ENCODE data around the gene RNF148. TPM values are rescaled to one million over a fixed set of nuclear protein-coding genes. Genes with fewer than 3 reads are reported as not detected.

The RNF148 gene
- total RNA-seq, 4 donors from 2014 or later: 0.87 to 2.1 (median 1.5) TPM; not detected in 1

- Histone ChIP-seq H3K27me3 (no peaks in the 10 kb centered on the region), H3K36me3 (no peaks in the 10 kb centered on the region), H3K9me3 (no peaks in the 10 kb centered on the region), H3K27ac (no peak overlapping the region), H3K4me1 (no peaks in the 10 kb centered on the region), H3K4me3 (no peak overlapping the region)
- no peak for DNase-seq (ENCODE audit: low spot score in 2 of 2)
- WGBS, 2 donors: 95 to 98% methylated on average over 3 of the region's 3 CpGs
- TF ChIP-seq EP300 (IDR thresholded peaks at IDR 0.05) (no peak), POLR2A (IDR thresholded peaks at IDR 0.05) (no peak), CTCF (IDR thresholded peaks at IDR 0.05) (no peak)
These were observed 9.9 kb downstream of the RNF148 start for GRCh38 chr7:122692769-122693309.

- no peaks in the 10 kb centered on the region for H3K9me3 ChIP-seq
- H3K4me3 ChIP-seq: no peak overlapping the region
- H3K36me3 ChIP-seq: no peaks in the 10 kb centered on the region
- no peak for DNase-seq (ENCODE audit: low spot score in 2 of 2)
- no peak for TF ChIP-seq CTCF (IDR thresholded peaks at IDR 0.05)
- H3K27ac ChIP-seq: no peak overlapping the region
- 93 to 97% methylated on average over 14 of the region's 14 CpGs for WGBS, 2 donors
- H3K4me1 ChIP-seq: no peaks in the 10 kb centered on the region
- no peaks in the 10 kb centered on the region for H3K27me3 ChIP-seq
These were observed 11.0 kb downstream of the RNF148 start for GRCh38 chr7:122691569-122692235.

- WGBS, 2 donors: 89 to 92% methylated on average over 12 to 13 of the region's 13 CpGs
- Histone ChIP-seq H3K27ac (no peak overlapping the region), H3K27me3 (no peaks in the 10 kb centered on the region), H3K4me3 (no peak overlapping the region), H3K4me1 (no peaks in the 10 kb centered on the region), H3K36me3 (no peaks in the 10 kb centered on the region), H3K9me3 (no peaks in the 10 kb centered on the region)
- no peak for TF ChIP-seq EP300 (IDR thresholded peaks at IDR 0.05)
- no peak for TF ChIP-seq POLR2A (IDR thresholded peaks at IDR 0.05)
- TF ChIP-seq CTCF (IDR thresholded peaks at IDR 0.05): no peak
- DNase-seq (ENCODE audit: low spot score in 2 of 2): no peak
These were observed 13.2 kb downstream of the RNF148 start for GRCh38 chr7:122689346-122690109.

- H3K4me1 ChIP-seq: no peaks in the 10 kb centered on the region
- H3K36me3 ChIP-seq: no peaks in the 10 kb centered on the region
- DNase-seq (ENCODE audit: low spot score in 2 of 2): no peak
- no peak overlapping the region for H3K27ac ChIP-seq
- TF ChIP-seq CTCF (IDR thresholded peaks at IDR 0.05): no peak
- TF ChIP-seq POLR2A (IDR thresholded peaks at IDR 0.05): no peak
- no peak for TF ChIP-seq EP300 (IDR thresholded peaks at IDR 0.05)
- H3K4me3 ChIP-seq: no peak overlapping the region
- no peaks in the 10 kb centered on the region for H3K27me3 ChIP-seq
- 62 to 63% methylated on average over 6 of the region's 6 CpGs for WGBS, 2 donors
- H3K9me3 ChIP-seq: no peaks in the 10 kb centered on the region
These were observed 14.2 kb downstream of the RNF148 start for GRCh38 chr7:122688400-122688998.
